PC-9 (cell line): ENCODE results near the gene COL16A1. TPM values are rescaled to one million over a fixed set of nuclear protein-coding genes. Genes with fewer than 3 reads are reported as not detected.

Experiments used
- BruUV-seq: library from RNA; stranded (reverse); fragments of 400-500 nt; replicated peaks from 2 replicates; lab custom pipeline; 2021; lab: Mats Ljungman, UMichigan
- CTCF ChIA-PET: fragments of 300-600 bp; sonication (Branson Sonifier 250); formaldehyde crosslinking; loops from one replicate; lab custom pipeline; 2022; ENCODE audit warnings: antibody characterized with exemption; lab: Charles Lee
- POLR2A ChIA-PET: fragments of 300-600 bp; sonication (Branson Sonifier 250); formaldehyde crosslinking; loops from one replicate; lab custom pipeline; 2022; ENCODE audit warnings: antibody characterized with exemption; ENCODE audit not compliant: unreplicated experiment; lab: Charles Lee
- DNase-seq, 2 experiments: peaks; one replicate each; pipeline versions ENCODE4 v3.0.0 to v3.0.0-alpha.2; 2015 to 2022; ENCODE audit warnings: mixed read lengths in 1 of 2
- H2AFZ ChIP-seq: fragments of 200-600 bp; sonication (generic); 2 replicates; pipeline ENCODE4 v1.8.1; 2017; ENCODE audit warnings: antibody characterized with exemption
- H3F3A ChIP-seq: fragments of 200-600 bp; sonication (generic); 2 replicates; pipeline ENCODE4 v1.8.1; 2017; ENCODE audit warnings: antibody characterized with exemption, mild to moderate bottlenecking, low read depth; ENCODE audit not compliant: insufficient read depth
- H3K27ac ChIP-seq: fragments of 200-600 bp; sonication (generic); 2 replicates; pipeline ENCODE4 v1.6.1; 2016; ENCODE audit warnings: mixed run types
- H3K27me3 ChIP-seq: fragments of 200-600 bp; sonication (generic); 2 replicates; pipeline ENCODE4 v1.6.1; 2016; ENCODE audit warnings: low read depth, mixed run types; ENCODE audit not compliant: insufficient read depth
- H3K36me3 ChIP-seq: fragments of 200-600 bp; sonication (generic); 2 replicates; pipeline ENCODE4 v1.6.1; 2016; ENCODE audit warnings: low read depth, mixed run types
- H3K4me1 ChIP-seq: fragments of 200-600 bp; sonication (generic); replicated peaks from 2 replicates; pipeline ENCODE4 v1.6.1; 2016; ENCODE audit warnings: mixed run types; ENCODE audit not compliant: insufficient read depth
- H3K4me2 ChIP-seq: fragments of 200-600 bp; sonication (generic); 2 replicates; pipeline ENCODE4 v1.6.1; 2017; ENCODE audit warnings: mixed run types
- H3K4me3 ChIP-seq: fragments of 200-600 bp; sonication (generic); 2 replicates; pipeline ENCODE4 v1.6.1; 2016; ENCODE audit warnings: mixed run types
- H3K79me2 ChIP-seq: fragments of 200-600 bp; sonication (generic); 2 replicates; pipeline ENCODE4 v1.6.1; 2017; ENCODE audit warnings: low read depth, mixed run types
- H3K9me2 ChIP-seq: fragments of 200-600 bp; sonication (generic); 2 replicates; pipeline ENCODE4 v1.8.1; 2017; ENCODE audit warnings: mild to moderate bottlenecking; ENCODE audit not compliant: insufficient read depth
- H3K9me3 ChIP-seq: fragments of 200-600 bp; sonication (generic); 2 replicates; pipeline ENCODE4 v1.8.1; 2016; ENCODE audit warnings: low read depth; ENCODE audit not compliant: insufficient read depth
- H4K20me1 ChIP-seq: fragments of 200-600 bp; sonication (generic); 2 replicates; pipeline ENCODE4 v1.8.1; 2017; ENCODE audit not compliant: insufficient read depth
- EZH2 ChIP-seq: fragments of 200-600 bp; sonication (generic); IDR thresholded peaks from 2 replicates; pipeline ENCODE4 v1.8.0; 2017; ENCODE audit warnings: antibody characterized with exemption, low read depth
- intact Hi-C: fragments of 100-400 bp; cut with micrococcal nuclease; formaldehyde crosslinking; loops from one replicate; pipeline ENCODE4 v1.10.0; 2022; ENCODE audit not compliant: unreplicated experiment
- total RNA-seq: library from RNA; stranded (reverse); gene quantifications from 2 replicates; pipeline ENCODE4 v1.2.3, GENCODE V29; 2021
- TF ChIP-seq, protein P1 (sequence below): fragments of 200-600 bp; sonication (generic); conservative IDR thresholded peaks from 2 replicates; pipeline ENCODE4 v1.6.1; 2017; ENCODE audit warnings: mixed run types, antibody characterized with exemption, mild to moderate bottlenecking, moderate library complexity

Gene COL16A1
- total RNA-seq, 1 experiment from 2014 or later, result 4.8 TPM

DNA sequence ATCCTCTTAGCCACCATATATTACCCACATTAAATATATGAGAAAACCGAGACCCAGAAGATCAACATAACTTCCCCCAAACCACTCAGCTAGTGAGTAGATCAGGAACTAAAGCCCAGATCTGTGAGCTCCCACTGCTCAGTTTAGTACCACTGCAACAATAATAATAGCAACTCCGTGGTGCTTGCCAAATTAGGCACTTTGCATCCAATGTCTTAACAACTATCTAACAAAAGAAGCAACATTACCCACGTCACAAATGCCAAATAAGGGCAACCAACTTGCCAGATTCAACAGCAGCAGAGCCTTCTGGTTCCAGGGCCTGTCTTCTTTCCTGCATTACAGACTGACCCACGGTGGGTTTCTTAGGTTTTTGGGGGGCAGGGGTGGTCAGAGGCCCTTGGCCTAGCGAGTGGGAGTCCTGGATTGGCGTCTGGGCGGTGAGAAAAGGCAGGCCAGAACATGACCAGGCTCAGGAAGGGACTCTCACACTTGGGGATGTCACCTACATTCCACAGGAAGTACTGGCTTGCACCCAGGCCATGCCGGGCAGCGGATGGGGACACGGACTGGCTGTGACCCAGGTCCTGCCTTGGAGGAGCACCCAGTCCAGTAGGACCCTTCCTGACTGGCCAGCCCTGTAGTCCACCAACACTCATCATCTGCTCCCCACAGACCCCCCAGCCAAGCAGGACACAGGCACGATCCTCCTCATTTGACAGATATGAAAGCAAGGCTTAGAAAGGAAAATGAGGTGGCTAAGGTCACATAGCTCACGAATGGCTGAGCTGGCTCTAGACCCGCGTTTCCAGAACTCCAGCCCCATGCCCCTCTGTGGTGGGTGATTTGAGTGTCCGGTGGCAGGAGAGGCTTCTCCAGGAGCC, 81.7 kb downstream of the COL16A1 start:
- Histone ChIP-seq H3K79me2 (no peaks in the 10 kb centered on the region), H3K9me3 (no peaks in the 10 kb centered on the region), H3K4me2 (no peak overlapping the region), H4K20me1 (no peaks in the 10 kb centered on the region), H3K9me2 (no peaks in the 10 kb centered on the region), H2AFZ (no peak overlapping the region), H3K27me3 (no peaks in the 10 kb centered on the region), H3F3A (peaks cover 6% of the 10 kb centered on the region; the same call in 1 of the 2 replicates), H3K27ac (no peak overlapping the region), H3K4me1 (no peaks in the 10 kb centered on the region), H3K36me3 (no peaks in the 10 kb centered on the region), H3K4me3 (no peak overlapping the region)
- no peak for DNase-seq
- intact Hi-C loops, result no loop called here
- BruUV-seq, result no TSS peak
- TF ChIP-seq, protein P1, sequence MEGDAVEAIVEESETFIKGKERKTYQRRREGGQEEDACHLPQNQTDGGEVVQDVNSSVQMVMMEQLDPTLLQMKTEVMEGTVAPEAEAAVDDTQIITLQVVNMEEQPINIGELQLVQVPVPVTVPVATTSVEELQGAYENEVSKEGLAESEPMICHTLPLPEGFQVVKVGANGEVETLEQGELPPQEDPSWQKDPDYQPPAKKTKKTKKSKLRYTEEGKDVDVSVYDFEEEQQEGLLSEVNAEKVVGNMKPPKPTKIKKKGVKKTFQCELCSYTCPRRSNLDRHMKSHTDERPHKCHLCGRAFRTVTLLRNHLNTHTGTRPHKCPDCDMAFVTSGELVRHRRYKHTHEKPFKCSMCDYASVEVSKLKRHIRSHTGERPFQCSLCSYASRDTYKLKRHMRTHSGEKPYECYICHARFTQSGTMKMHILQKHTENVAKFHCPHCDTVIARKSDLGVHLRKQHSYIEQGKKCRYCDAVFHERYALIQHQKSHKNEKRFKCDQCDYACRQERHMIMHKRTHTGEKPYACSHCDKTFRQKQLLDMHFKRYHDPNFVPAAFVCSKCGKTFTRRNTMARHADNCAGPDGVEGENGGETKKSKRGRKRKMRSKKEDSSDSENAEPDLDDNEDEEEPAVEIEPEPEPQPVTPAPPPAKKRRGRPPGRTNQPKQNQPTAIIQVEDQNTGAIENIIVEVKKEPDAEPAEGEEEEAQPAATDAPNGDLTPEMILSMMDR, result no peak
- TF ChIP-seq EZH2, result no peak
- POLR2A ChIA-PET, result no interaction called here
- CTCF ChIA-PET, result no interaction called here

DNA sequence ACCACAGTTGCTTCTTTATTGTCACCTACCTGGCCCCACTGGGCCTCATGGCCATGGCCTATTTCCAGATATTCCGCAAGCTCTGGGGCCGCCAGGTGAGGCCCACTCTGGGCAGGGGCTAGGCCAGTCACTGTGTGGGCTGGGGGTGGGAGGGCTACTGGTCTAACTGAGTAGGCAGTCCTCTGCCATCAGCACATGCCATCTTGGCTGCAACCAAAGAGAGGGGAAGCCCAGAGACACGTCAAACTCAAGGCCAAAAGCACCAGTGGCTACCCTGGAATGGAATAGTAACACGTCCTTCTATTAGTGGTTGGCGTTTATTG, 82.4 kb downstream of the COL16A1 start:
- ChIA-PET POLR2A (no interaction called here), CTCF (interaction anchor here (0.6 kb wide), 1 partner anchor 341 kb away, joined by 8 read pairs; no protein-coding TSS in a partner anchor)
- Histone ChIP-seq H3K27me3 (no peaks in the 10 kb centered on the region), H3K79me2 (no peaks in the 10 kb centered on the region), H3K4me3 (no peak overlapping the region), H4K20me1 (no peaks in the 10 kb centered on the region), H3F3A (peaks cover 6% of the 10 kb centered on the region; the same call in 1 of the 2 replicates), H3K4me2 (no peak overlapping the region), H2AFZ (no peak overlapping the region), H3K4me1 (no peaks in the 10 kb centered on the region), H3K9me2 (no peaks in the 10 kb centered on the region), H3K27ac (no peak overlapping the region), H3K9me3 (no peaks in the 10 kb centered on the region), H3K36me3 (no peaks in the 10 kb centered on the region)
- no peak for DNase-seq
- intact Hi-C loops, result no loop called here
- TF ChIP-seq EZH2, result no peak
- TF ChIP-seq, protein P1, result no peak
- BruUV-seq, result no TSS peak

DNA sequence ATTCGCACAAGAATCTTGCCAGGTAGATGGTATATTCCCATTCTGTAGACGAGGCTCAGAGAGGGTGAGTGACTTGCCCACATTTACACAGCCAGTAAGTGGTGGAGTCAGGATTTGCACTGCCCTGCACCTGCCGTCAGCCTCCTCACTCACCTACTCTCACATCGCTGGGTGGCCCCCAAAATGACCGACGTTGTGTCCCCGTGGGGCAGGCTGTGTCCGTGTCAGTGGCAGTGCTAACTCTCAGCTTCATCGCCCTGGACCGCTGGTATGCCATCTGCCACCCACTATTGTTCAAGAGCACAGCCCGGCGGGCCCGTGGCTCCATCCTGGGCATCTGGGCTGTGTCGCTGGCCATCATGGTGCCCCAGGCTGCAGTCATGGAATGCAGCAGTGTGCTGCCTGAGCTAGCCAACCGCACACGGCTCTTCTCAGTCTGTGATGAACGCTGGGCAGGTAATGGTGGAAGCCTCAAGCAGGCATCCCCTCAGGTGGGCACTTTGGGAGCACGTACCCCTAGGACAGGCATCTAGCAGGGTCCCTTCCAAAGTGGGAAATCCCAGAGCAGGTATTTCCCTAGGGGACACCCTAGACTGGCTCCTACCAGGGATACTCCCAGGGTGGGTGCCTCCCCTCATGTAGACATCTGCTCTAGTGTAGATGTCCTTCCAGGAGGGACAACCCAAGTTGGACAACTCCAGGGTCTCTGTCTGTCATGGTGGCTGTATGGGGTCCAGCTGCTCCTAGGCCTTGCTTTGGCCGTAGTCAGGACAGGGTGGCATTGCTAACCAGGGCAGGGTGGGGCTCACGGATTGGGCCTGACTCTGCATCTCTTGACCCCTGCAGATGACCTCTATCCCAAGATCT, 83.0 kb downstream of the COL16A1 start:
- H3K36me3 ChIP-seq, result no peaks in the 10 kb centered on the region
- intact Hi-C loops, result no loop called here
- H3F3A ChIP-seq, result peaks cover 3% of the 10 kb centered on the region; the same call in 1 of the 2 replicates
- TF ChIP-seq, protein P1, result no peak
- no peak for TF ChIP-seq EZH2
- H3K27me3 ChIP-seq, result no peaks in the 10 kb centered on the region
- H3K79me2 ChIP-seq, result no peaks in the 10 kb centered on the region
- H3K4me2 ChIP-seq, result no peak overlapping the region
- POLR2A ChIA-PET, result no interaction called here
- no peaks in the 10 kb centered on the region for H3K9me3 ChIP-seq
- H4K20me1 ChIP-seq, result no peaks in the 10 kb centered on the region
- no TSS peak for BruUV-seq
- no peak overlapping the region for H3K27ac ChIP-seq
- H2AFZ ChIP-seq, result no peak overlapping the region
- H3K9me2 ChIP-seq, result no peaks in the 10 kb centered on the region
- H3K4me1 ChIP-seq, result no peaks in the 10 kb centered on the region
- no peak overlapping the region for H3K4me3 ChIP-seq
- no peak for DNase-seq
- CTCF ChIA-PET, result interaction anchor here (0.6 kb wide), 1 partner anchor 340 kb away, joined by 8 read pairs; no protein-coding TSS in a partner anchor
